Upper lobe of left lung (tissue), 6 donors: ENCODE results near the gene KDM4B. TPM values are rescaled to one million over a fixed set of nuclear protein-coding genes. Genes with fewer than 3 reads are reported as not detected.

Experiments used
- ATAC-seq, 2 donors: fragments of 200-7000 bp; cut with Tn5 transposase; one replicate each; pipeline ENCODE4 v1.9.1; 2022; ENCODE audit warnings: mild to moderate bottlenecking in 2 of 2, moderate library complexity in 2 of 2; ENCODE audit not compliant: low FRiP score in 2 of 2
- DNase-seq, 2 donors: peaks; one replicate each; pipeline ENCODE4 v3.0.0-alpha.2; 2019 to 2020
- H3K27ac ChIP-seq, 4 donors: fragments of 200-600 bp; sonication (generic); one replicate each; pipeline ENCODE4 v1.5.1; 2016 to 2019
- H3K27me3 ChIP-seq, 4 donors: fragments of 200-600 bp; sonication (generic); one replicate each; pipeline ENCODE4 v1.5.1; 2017 to 2019
- H3K36me3 ChIP-seq, 4 donors: fragments of 200-600 bp; sonication (generic); one replicate each; pipeline ENCODE4 v1.5.1; 2016 to 2019
- H3K4me1 ChIP-seq, 4 donors: fragments of 200-600 bp; sonication (generic); one replicate each; pipeline ENCODE4 v1.5.1; 2018 to 2019
- H3K4me3 ChIP-seq, 4 donors: fragments of 200-600 bp; sonication (generic); one replicate each; pipeline ENCODE4 v1.5.1; 2017 to 2019; ENCODE audit warnings: mild to moderate bottlenecking in 2 of 4, moderate library complexity in 1 of 4
- H3K9me3 ChIP-seq, 4 donors: fragments of 200-600 bp; sonication (generic); one replicate each; pipeline ENCODE4 v1.5.1; 2018 to 2019
- CTCF ChIP-seq, 6 experiments: fragments of 450-650 bp in 4 of 6; fragments of 200-600 bp in 2 of 6; sonication (generic) in 2 of 6; IDR thresholded peaks; one replicate each; pipeline ENCODE4 v1.5.1; 2016 to 2019; ENCODE audit warnings: antibody characterized with exemption in 6 of 6
- EP300 ChIP-seq, 4 donors: sonication (generic); formaldehyde crosslinking; IDR thresholded peaks; one replicate each; pipeline ENCODE4 v1.5.1; 2017; ENCODE audit warnings: antibody characterized with exemption in 4 of 4, control low read depth in 2 of 4
- POLR2A ChIP-seq, 4 donors: fragments of 450-650 bp; IDR thresholded peaks; one replicate each; pipeline ENCODE4 v1.5.1; 2016 to 2017; ENCODE audit warnings: antibody characterized with exemption in 4 of 4, mild to moderate bottlenecking in 2 of 4
- POLR2AphosphoS5 ChIP-seq, 2 donors: sonication (generic); formaldehyde crosslinking; IDR thresholded peaks; one replicate each; pipeline ENCODE4 v1.5.1; 2017; ENCODE audit warnings: antibody characterized with exemption in 2 of 2
- whole genome bisulfite sequencing, 2 donors: methylation state at CpG; one replicate each; pipeline ENCODE4 v1.1.5; 2017 to 2018; 5-methylcytosine and 5-hydroxymethylcytosine counted together
- total RNA-seq, 6 donors: library from RNA; depleted of rRNA in 4 of 6; stranded (reverse); fragments of >200 nt in 4 of 6; gene quantifications; one replicate each; pipeline versions ENCODE4 v1.1.0 to v1.2.1, GENCODE V29; 2016 to 2021
- donor health status: DM: no; HTN: no; CAD: no; lungs with moderate emphysema.
- donor health status: DM: no; HTN: yes; CAD: no; lungs with severe emphysema.

The KDM4B gene
- total RNA-seq, 6 donors from 2014 or later: 28.1 to 112 (median 38.2) TPM

- TF ChIP-seq POLR2A (IDR thresholded peaks at IDR 0.05): no peak
- TF ChIP-seq POLR2AphosphoS5 (IDR thresholded peaks at IDR 0.05): no peak
- no peak for TF ChIP-seq CTCF (IDR thresholded peaks at IDR 0.05)
- TF ChIP-seq EP300 (IDR thresholded peaks at IDR 0.05): no peak
- no peak overlapping the region for H3K4me3 ChIP-seq
- DNase-seq (peak in 1 of 2 donors; percentile 69), ATAC-seq (no peak)
- peaks cover 9 to 59% (median 40%) of the 10 kb centered on the region in 4 donors for H3K36me3 ChIP-seq
- no peaks in the 10 kb centered on the region for H3K9me3 ChIP-seq
- H3K27ac ChIP-seq: no peak overlapping the region
- H3K27me3 ChIP-seq: no peaks in the 10 kb centered on the region
- WGBS, 2 donors: 94 to 95% methylated on average over 28 to 30 of the region's 30 CpGs
- peaks cover 4 to 11% (median 8%) of the 10 kb centered on the region in 4 donors for H3K4me1 ChIP-seq
Observed at GRCh38 chr19:5122671-5123409, 153.9 kb downstream of the KDM4B start.

- peak in 1 of 2 donors; percentile 29 for DNase-seq
- Histone ChIP-seq H3K4me1 (peaks cover 10 to 19% (median 16%) of the 10 kb centered on the region in 4 donors), H3K27ac (no peak overlapping the region), H3K27me3 (no peaks in the 10 kb centered on the region), H3K4me3 (no peak overlapping the region), H3K9me3 (no peaks in the 10 kb centered on the region), H3K36me3 (peaks cover 9 to 59% (median 38%) of the 10 kb centered on the region in 4 donors)
- TF ChIP-seq POLR2A (IDR thresholded peaks at IDR 0.05): no peak
- no peak for TF ChIP-seq EP300 (IDR thresholded peaks at IDR 0.05)
- no peak for TF ChIP-seq POLR2AphosphoS5 (IDR thresholded peaks at IDR 0.05)
- no peak for TF ChIP-seq CTCF (IDR thresholded peaks at IDR 0.05)
- ATAC-seq: no peak
- 80 to 86% methylated on average over 3 to 11 of the region's 11 CpGs for WGBS, 2 donors
Observed at GRCh38 chr19:5123646-5124045, 154.7 kb downstream of the KDM4B start.

GRCh38 chr19:5124111-5124855 lies 155.4 kb downstream of the KDM4B start:
- Histone ChIP-seq H3K9me3 (no peaks in the 10 kb centered on the region), H3K4me3 (no peak overlapping the region), H3K36me3 (peaks cover 9 to 58% (median 34%) of the 10 kb centered on the region in 4 donors), H3K4me1 (peaks cover 13 to 26% (median 21%) of the 10 kb centered on the region in 4 donors), H3K27me3 (no peaks in the 10 kb centered on the region), H3K27ac (no peak overlapping the region)
- peak in 1 of 2 donors; percentile 50 for DNase-seq
- no peak for ATAC-seq
- WGBS, 2 donors: 93 to 96% methylated on average over 21 of the region's 21 CpGs
- TF ChIP-seq EP300 (IDR thresholded peaks at IDR 0.05): no peak
- no peak for TF ChIP-seq POLR2AphosphoS5 (IDR thresholded peaks at IDR 0.05)
- TF ChIP-seq POLR2A (IDR thresholded peaks at IDR 0.05): no peak
- TF ChIP-seq CTCF (IDR thresholded peaks at IDR 0.05): no peak

GRCh38 chr19:5125376-5125775 lies 156.5 kb downstream of the KDM4B start:
- Histone ChIP-seq H3K27me3 (no peaks in the 10 kb centered on the region), H3K4me3 (no peak overlapping the region), H3K27ac (no peak overlapping the region), H3K36me3 (peaks cover 6 to 53% (median 27%) of the 10 kb centered on the region in 4 donors), H3K9me3 (no peaks in the 10 kb centered on the region), H3K4me1 (peaks cover 13 to 26% (median 21%) of the 10 kb centered on the region in 4 donors)
- DNase-seq (peak in 1 of 2 donors; percentile 66), ATAC-seq (no peak)
- TF ChIP-seq CTCF (IDR thresholded peaks at IDR 0.05) (no peak), POLR2A (IDR thresholded peaks at IDR 0.05) (no peak), EP300 (IDR thresholded peaks at IDR 0.05) (no peak), POLR2AphosphoS5 (IDR thresholded peaks at IDR 0.05) (no peak)
- WGBS, 2 donors: 81 to 87% methylated on average over 10 of the region's 17 CpGs
